ENCODE data around the gene SPATA33.

SPATA33 gene

GRCh38 chr16:89615596-89616090 lies 42.0 kb upstream of the SPATA33 start:
- no peaks in the 10 kb centered on the region for H3K36me3 ChIP-seq (ENCODE audit: insufficient read depth, low read length)
- no peaks in the 10 kb centered on the region for H3K9me3 ChIP-seq (ENCODE audit: low read depth, low read length)
- TF ChIP-seq EZH2 (IDR thresholded peaks at IDR 0.05), result no peak
- no peak for TF ChIP-seq FOXP2 (optimal IDR thresholded peaks at IDR 0.05; ENCODE audit: control extremely low read depth, extremely low read length, insufficient read depth)
- no peak for TF ChIP-seq POLR2AphosphoS5 (IDR thresholded peaks at IDR 0.05; ENCODE audit: borderline replicate concordance, low read depth, low read length)
- DNase-seq (ENCODE audit: low read depth, low spot score), result no peak
- H3K27ac ChIP-seq, result peak overlapping the region; percentile 96
- peak overlapping the region; percentile 61 for H3K4me3 ChIP-seq
- H3K9ac ChIP-seq (ENCODE audit: insufficient read length), result peak overlapping the region; percentile 47

DNA sequence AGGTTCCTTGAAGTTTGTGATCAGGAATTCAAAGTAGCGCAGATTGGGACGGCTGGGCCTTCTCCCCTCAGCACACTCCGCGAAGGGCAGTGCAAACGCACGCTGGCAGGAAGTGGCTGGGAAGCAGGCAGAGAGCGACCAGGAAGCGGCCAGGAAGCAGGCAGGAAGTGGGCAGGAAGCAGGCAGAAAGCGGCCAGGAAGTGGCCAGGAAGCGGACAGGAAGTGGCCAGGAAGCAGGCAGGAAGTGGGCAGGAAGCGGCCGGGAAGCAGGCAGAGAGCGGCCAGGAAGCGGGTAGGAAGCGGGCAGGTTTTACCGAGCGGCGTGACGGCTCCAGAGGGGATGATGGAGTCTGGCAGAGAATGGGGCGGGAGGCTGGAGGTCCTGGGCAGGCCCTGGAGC lies 41.0 kb upstream of the SPATA33 start:
- Histone ChIP-seq H3K36me3 (ENCODE audit: insufficient read depth, low read length) (no peaks in the 10 kb centered on the region), H3K9ac (ENCODE audit: insufficient read length) (no peak overlapping the region), H3K9me3 (ENCODE audit: low read depth, low read length) (no peaks in the 10 kb centered on the region), H3K27ac (peak overlapping the region; percentile 96), H3K4me3 (peak overlapping the region; percentile 61)
- TF ChIP-seq FOXP2 (optimal IDR thresholded peaks at IDR 0.05; ENCODE audit: control extremely low read depth, extremely low read length, insufficient read depth), result no peak
- no peak for TF ChIP-seq EZH2 (IDR thresholded peaks at IDR 0.05)
- 0 out of 2 replicates have a peak, but pooled peaks have one; percentile 45 for TF ChIP-seq POLR2AphosphoS5 (IDR thresholded peaks at IDR 0.05; ENCODE audit: borderline replicate concordance, low read depth, low read length)
- DNase-seq (ENCODE audit: low read depth, low spot score), result peak; percentile 66

GRCh38 chr16:89617036-89617435 lies 40.6 kb upstream of the SPATA33 start:
- Histone ChIP-seq H3K27ac (peak overlapping the region; percentile 96), H3K9me3 (ENCODE audit: low read depth, low read length) (no peaks in the 10 kb centered on the region), H3K36me3 (ENCODE audit: insufficient read depth, low read length) (no peaks in the 10 kb centered on the region), H3K9ac (ENCODE audit: insufficient read length) (no peak overlapping the region), H3K4me3 (peak overlapping the region; percentile 61)
- TF ChIP-seq EZH2 (IDR thresholded peaks at IDR 0.05), result no peak
- TF ChIP-seq POLR2AphosphoS5 (IDR thresholded peaks at IDR 0.05; ENCODE audit: borderline replicate concordance, low read depth, low read length), result no peak
- no peak for TF ChIP-seq FOXP2 (optimal IDR thresholded peaks at IDR 0.05; ENCODE audit: control extremely low read depth, extremely low read length, insufficient read depth)
- DNase-seq (ENCODE audit: low read depth, low spot score), result no peak

GRCh38 chr16:89618109-89618998 lies 39.3 kb upstream of the SPATA33 start:
- peak; percentile 80 for DNase-seq (ENCODE audit: low read depth, low spot score)
- Histone ChIP-seq H3K27ac (peak overlapping the region; percentile 91), H3K36me3 (ENCODE audit: insufficient read depth, low read length) (no peaks in the 10 kb centered on the region), H3K9me3 (ENCODE audit: low read depth, low read length) (no peaks in the 10 kb centered on the region), H3K9ac (ENCODE audit: insufficient read length) (no peak overlapping the region), H3K4me3 (no peak overlapping the region)
- TF ChIP-seq FOXP2 (optimal IDR thresholded peaks at IDR 0.05; ENCODE audit: control extremely low read depth, extremely low read length, insufficient read depth), result no peak
- no peak for TF ChIP-seq EZH2 (IDR thresholded peaks at IDR 0.05)
- TF ChIP-seq POLR2AphosphoS5 (IDR thresholded peaks at IDR 0.05; ENCODE audit: borderline replicate concordance, low read depth, low read length), result no peak

GRCh38 chr16:89619840-89620239 lies 37.8 kb upstream of the SPATA33 start:
- Histone ChIP-seq H3K27ac (no peak overlapping the region; the same call in 1 of the 2 replicates), H3K36me3 (ENCODE audit: insufficient read depth, low read length) (no peaks in the 10 kb centered on the region), H3K9me3 (ENCODE audit: low read depth, low read length) (no peaks in the 10 kb centered on the region), H3K9ac (ENCODE audit: insufficient read length) (no peak overlapping the region), H3K4me3 (no peak overlapping the region)
- TF ChIP-seq EZH2 (IDR thresholded peaks at IDR 0.05) (no peak), FOXP2 (optimal IDR thresholded peaks at IDR 0.05; ENCODE audit: control extremely low read depth, extremely low read length, insufficient read depth) (no peak), POLR2AphosphoS5 (IDR thresholded peaks at IDR 0.05; ENCODE audit: borderline replicate concordance, low read depth, low read length) (no peak)
- DNase-seq (ENCODE audit: low read depth, low spot score), result no peak

DNA sequence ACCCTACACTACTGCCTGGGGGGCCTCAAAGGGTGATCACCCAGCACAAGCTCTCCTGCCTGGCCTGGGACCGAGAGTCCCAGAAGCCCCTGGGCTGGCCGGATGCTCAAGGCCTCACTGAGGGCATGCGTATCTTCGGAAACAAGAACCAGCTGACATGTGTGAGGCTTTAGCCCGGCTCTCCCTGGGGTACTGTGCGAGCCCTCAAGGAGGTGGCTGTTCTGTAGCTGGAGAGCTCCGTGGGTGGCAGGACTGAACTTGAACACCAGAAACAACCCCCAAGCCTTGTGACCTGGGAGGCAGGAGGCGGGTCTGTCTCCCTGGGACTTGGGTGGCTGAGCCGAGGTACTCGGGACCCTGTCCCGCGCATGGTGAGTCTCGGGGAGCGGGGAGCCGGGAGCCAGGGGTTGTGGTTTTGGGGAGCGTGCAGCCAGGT lies 37.2 kb upstream of the SPATA33 start:
- Histone ChIP-seq H3K9ac (ENCODE audit: insufficient read length) (no peak overlapping the region), H3K27ac (peak overlapping the region; percentile 70), H3K4me3 (no peak overlapping the region), H3K9me3 (ENCODE audit: low read depth, low read length) (no peaks in the 10 kb centered on the region), H3K36me3 (ENCODE audit: insufficient read depth, low read length) (no peaks in the 10 kb centered on the region)
- TF ChIP-seq EZH2 (IDR thresholded peaks at IDR 0.05), result no peak
- TF ChIP-seq FOXP2 (optimal IDR thresholded peaks at IDR 0.05; ENCODE audit: control extremely low read depth, extremely low read length, insufficient read depth), result no peak
- TF ChIP-seq POLR2AphosphoS5 (IDR thresholded peaks at IDR 0.05; ENCODE audit: borderline replicate concordance, low read depth, low read length), result no peak
- DNase-seq (ENCODE audit: low read depth, low spot score), result no peak

- Histone ChIP-seq H3K9ac (ENCODE audit: insufficient read length) (no peak overlapping the region), H3K36me3 (ENCODE audit: insufficient read depth, low read length) (no peaks in the 10 kb centered on the region)
Measured at GRCh38 chr16:89621136-89621697, 36.4 kb upstream of the SPATA33 start.

More at GRCh38 chr16:89621136-89621697, 36.4 kb upstream of the SPATA33 start:
- no peak for TF ChIP-seq POLR2AphosphoS5 (IDR thresholded peaks at IDR 0.05; ENCODE audit: borderline replicate concordance, low read depth, low read length)
- TF ChIP-seq EZH2 (IDR thresholded peaks at IDR 0.05), result no peak
- no peak for TF ChIP-seq FOXP2 (optimal IDR thresholded peaks at IDR 0.05; ENCODE audit: control extremely low read depth, extremely low read length, insufficient read depth)
- DNase-seq (ENCODE audit: low read depth, low spot score), result no peak
- 0 out of 2 replicates have a peak overlapping the region, but pooled peaks have one; percentile 70 for H3K27ac ChIP-seq
- no peak overlapping the region for H3K4me3 ChIP-seq
- no peaks in the 10 kb centered on the region for H3K9me3 ChIP-seq (ENCODE audit: low read depth, low read length)

All from SK-N-MC (cell line).